ENCODE results near the gene PHKA1.

DNA sequence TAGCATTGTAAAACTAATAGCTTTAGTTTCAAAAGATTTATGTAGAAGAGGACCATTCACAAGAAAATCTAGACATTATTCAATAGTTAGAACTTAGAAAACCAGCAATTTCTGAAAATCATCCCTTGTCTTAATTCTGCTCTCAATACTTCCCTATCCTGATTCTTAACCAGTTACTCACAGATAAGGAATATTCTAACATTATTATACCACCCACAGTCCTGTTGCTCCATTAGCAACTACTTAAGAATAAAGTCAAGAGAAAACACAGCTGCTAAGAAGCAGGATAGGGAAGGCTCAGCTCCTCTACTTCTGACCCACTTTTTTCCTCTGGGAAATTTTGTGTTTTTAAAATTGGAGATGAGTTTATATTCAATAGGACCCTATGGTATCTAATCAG, 47.7 kb downstream of the PHKA1 start:
- TF ChIP-seq CREB1 (CRISPR knock-in tag; IDR thresholded peaks at IDR 0.05; ENCODE audit: low read depth) (no peak), POLR2AphosphoS5 (IDR thresholded peaks at IDR 0.05; ENCODE audit: low read depth) (no peak), EZH2 (IDR thresholded peaks at IDR 0.05; ENCODE audit: low read depth, unreplicated experiment) (no peak), EZH2phosphoT487 (IDR thresholded peaks at IDR 0.05; ENCODE audit: unreplicated experiment) (no peak), NANOG (IDR thresholded peaks at IDR 0.05; ENCODE audit: borderline replicate concordance) (no peak), ZNF114 (CRISPR knock-in tag; IDR thresholded peaks at IDR 0.05) (no peak), ZNF331 (CRISPR knock-in tag; IDR thresholded peaks at IDR 0.05; ENCODE audit: low read depth) (no peak), JUNB (IDR thresholded peaks at IDR 0.05; ENCODE audit: unreplicated experiment) (no peak)
- TF ChIP-seq, protein P1, sequence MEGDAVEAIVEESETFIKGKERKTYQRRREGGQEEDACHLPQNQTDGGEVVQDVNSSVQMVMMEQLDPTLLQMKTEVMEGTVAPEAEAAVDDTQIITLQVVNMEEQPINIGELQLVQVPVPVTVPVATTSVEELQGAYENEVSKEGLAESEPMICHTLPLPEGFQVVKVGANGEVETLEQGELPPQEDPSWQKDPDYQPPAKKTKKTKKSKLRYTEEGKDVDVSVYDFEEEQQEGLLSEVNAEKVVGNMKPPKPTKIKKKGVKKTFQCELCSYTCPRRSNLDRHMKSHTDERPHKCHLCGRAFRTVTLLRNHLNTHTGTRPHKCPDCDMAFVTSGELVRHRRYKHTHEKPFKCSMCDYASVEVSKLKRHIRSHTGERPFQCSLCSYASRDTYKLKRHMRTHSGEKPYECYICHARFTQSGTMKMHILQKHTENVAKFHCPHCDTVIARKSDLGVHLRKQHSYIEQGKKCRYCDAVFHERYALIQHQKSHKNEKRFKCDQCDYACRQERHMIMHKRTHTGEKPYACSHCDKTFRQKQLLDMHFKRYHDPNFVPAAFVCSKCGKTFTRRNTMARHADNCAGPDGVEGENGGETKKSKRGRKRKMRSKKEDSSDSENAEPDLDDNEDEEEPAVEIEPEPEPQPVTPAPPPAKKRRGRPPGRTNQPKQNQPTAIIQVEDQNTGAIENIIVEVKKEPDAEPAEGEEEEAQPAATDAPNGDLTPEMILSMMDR (conservative IDR thresholded peaks at IDR 0.05; ENCODE audit: low read depth in 2 of 2), result no peak
- TF ChIP-seq, protein P2, sequence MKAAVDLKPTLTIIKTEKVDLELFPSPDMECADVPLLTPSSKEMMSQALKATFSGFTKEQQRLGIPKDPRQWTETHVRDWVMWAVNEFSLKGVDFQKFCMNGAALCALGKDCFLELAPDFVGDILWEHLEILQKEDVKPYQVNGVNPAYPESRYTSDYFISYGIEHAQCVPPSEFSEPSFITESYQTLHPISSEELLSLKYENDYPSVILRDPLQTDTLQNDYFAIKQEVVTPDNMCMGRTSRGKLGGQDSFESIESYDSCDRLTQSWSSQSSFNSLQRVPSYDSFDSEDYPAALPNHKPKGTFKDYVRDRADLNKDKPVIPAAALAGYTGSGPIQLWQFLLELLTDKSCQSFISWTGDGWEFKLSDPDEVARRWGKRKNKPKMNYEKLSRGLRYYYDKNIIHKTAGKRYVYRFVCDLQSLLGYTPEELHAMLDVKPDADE (IDR thresholded peaks at IDR 0.05), result no peak

All from GM23338 (cell line).